ENCODE data around the gene ZSWIM5. TPM values are rescaled to one million over a fixed set of nuclear protein-coding genes. Genes with fewer than 3 reads are reported as not detected.

Gene ZSWIM5
- total RNA-seq, 1 experiment from 2014 or later, result 7.9 TPM

DNA sequence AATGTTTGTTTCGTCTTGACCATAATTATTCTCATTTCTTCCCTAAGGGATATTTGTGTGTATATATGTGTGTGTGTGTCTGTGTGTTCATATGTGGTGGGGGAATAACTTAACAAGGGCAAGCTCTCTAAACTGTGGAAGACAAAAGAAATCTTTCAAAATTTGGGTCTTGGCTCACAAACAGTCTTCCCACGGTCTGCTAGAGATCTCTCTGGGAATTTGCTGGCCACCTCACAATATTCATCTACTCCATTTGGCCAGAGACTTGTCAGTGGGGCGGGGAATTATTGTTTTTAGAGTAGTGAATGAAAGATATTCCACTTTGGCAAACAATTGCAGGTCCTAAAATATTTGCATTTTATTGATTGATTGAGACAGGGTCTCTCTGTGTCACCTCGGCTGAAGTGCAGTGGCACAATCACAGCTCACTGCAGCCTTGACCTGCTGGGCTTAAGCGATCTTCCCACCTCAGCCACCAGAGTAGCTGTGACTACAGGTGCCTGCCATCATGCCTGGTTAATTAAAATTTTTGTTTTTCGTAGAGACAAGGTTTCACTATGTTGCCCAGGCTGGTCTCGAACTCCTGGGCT is 212.0 kb downstream of the ZSWIM5 start:
- no peak for ATAC-seq
- in situ Hi-C loops (cut with HindIII; ENCODE audit: low pct_unique_long_range_greater_than_20kb, low sequenced_read_pairs) (no loop called here), intact Hi-C loops (cut with micrococcal nuclease; ENCODE audit: unreplicated experiment) (no loop called here)

DNA sequence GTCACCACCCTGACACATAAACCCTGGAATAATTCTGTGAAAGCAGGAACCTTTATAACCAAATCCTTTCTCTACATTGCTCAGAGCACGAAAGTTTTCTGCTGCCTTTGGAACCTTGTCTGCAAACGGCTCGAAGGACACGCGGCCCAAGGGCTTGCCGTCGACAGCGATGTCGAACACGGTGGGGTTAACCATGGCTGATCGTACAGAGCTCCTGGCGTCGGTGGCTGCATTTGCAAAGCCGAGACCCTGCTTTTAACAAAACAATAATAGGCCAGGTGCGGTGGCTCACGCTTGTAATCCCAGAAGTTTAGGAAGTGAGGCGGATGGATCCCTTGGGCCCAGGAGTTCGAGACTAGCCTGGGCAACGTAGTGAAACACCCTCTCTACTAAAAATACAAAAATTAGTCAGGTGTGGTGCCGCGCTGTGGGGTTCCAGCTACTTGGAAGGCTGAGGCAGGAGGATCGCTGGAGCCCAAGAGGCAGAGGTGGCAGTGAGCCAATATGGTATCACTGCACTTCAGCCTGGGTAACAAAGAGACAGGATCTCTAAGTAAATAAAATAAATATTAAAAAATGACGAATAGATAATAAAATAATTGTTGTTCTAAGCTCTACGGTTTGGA is 217.8 kb downstream of the ZSWIM5 start:
- Histone ChIP-seq H3K4me1 (ENCODE audit: control insufficient read depth, insufficient read depth, low read length) (peaks cover 7% of the 10 kb centered on the region), H3K27me3 (ENCODE audit: control insufficient read depth, insufficient read depth, low read length) (no peaks in the 10 kb centered on the region), H3K27ac (ENCODE audit: low read length) (no peak overlapping the region), H3K4me3 (ENCODE audit: low read depth in 2 of 2, low read length in 2 of 2) (no peak overlapping the region), H3K36me3 (ENCODE audit: control insufficient read depth, insufficient read depth, low read length) (peaks cover 2% of the 10 kb centered on the region; the same call in 1 of the 2 replicates), H3K9me3 (ENCODE audit: control insufficient read depth, insufficient read depth, low read depth, low read length) (no peaks in the 10 kb centered on the region)
- BruUV-seq (replicated peaks), result no TSS peak
- intact Hi-C loops (cut with micrococcal nuclease; ENCODE audit: unreplicated experiment), result no loop called here
- ATAC-seq (no peak), DNase-seq (ENCODE audit: low read depth, low spot score) (no peak)
- CTCF ChIA-PET, result interaction anchor here (0.7 kb wide), 1 partner anchor 21 kb away, joined by 6 read pairs; no protein-coding TSS in a partner anchor
- TF ChIP-seq TCF7L2 (IDR thresholded peaks at IDR 0.05; ENCODE audit: low read depth, low read length), result no peak
- TF ChIP-seq, protein P1, sequence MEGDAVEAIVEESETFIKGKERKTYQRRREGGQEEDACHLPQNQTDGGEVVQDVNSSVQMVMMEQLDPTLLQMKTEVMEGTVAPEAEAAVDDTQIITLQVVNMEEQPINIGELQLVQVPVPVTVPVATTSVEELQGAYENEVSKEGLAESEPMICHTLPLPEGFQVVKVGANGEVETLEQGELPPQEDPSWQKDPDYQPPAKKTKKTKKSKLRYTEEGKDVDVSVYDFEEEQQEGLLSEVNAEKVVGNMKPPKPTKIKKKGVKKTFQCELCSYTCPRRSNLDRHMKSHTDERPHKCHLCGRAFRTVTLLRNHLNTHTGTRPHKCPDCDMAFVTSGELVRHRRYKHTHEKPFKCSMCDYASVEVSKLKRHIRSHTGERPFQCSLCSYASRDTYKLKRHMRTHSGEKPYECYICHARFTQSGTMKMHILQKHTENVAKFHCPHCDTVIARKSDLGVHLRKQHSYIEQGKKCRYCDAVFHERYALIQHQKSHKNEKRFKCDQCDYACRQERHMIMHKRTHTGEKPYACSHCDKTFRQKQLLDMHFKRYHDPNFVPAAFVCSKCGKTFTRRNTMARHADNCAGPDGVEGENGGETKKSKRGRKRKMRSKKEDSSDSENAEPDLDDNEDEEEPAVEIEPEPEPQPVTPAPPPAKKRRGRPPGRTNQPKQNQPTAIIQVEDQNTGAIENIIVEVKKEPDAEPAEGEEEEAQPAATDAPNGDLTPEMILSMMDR (IDR thresholded peaks at IDR 0.05), result no peak
- no peak for TF ChIP-seq SIN3A (IDR thresholded peaks at IDR 0.05; ENCODE audit: borderline replicate concordance, insufficient read depth, low read depth, low read length)
- TF ChIP-seq, protein P2, sequence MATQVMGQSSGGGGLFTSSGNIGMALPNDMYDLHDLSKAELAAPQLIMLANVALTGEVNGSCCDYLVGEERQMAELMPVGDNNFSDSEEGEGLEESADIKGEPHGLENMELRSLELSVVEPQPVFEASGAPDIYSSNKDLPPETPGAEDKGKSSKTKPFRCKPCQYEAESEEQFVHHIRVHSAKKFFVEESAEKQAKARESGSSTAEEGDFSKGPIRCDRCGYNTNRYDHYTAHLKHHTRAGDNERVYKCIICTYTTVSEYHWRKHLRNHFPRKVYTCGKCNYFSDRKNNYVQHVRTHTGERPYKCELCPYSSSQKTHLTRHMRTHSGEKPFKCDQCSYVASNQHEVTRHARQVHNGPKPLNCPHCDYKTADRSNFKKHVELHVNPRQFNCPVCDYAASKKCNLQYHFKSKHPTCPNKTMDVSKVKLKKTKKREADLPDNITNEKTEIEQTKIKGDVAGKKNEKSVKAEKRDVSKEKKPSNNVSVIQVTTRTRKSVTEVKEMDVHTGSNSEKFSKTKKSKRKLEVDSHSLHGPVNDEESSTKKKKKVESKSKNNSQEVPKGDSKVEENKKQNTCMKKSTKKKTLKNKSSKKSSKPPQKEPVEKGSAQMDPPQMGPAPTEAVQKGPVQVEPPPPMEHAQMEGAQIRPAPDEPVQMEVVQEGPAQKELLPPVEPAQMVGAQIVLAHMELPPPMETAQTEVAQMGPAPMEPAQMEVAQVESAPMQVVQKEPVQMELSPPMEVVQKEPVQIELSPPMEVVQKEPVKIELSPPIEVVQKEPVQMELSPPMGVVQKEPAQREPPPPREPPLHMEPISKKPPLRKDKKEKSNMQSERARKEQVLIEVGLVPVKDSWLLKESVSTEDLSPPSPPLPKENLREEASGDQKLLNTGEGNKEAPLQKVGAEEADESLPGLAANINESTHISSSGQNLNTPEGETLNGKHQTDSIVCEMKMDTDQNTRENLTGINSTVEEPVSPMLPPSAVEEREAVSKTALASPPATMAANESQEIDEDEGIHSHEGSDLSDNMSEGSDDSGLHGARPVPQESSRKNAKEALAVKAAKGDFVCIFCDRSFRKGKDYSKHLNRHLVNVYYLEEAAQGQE (IDR thresholded peaks at IDR 0.05; ENCODE audit: insufficient read depth in 1 of 2, low read depth in 2 of 2, low read length in 1 of 2), result no peak
- no peak for TF ChIP-seq POLR2AphosphoS5 (IDR thresholded peaks at IDR 0.05; ENCODE audit: low read depth, low read length)
- in situ Hi-C loops (cut with HindIII; ENCODE audit: low pct_unique_long_range_greater_than_20kb, low sequenced_read_pairs), result no loop called here
- POLR2A ChIA-PET, result interaction anchor here (0.5 to 0.6 kb wide), 3 partner anchors 24 to 366 kb away, joined by 3 to 5 read pairs (median 3); no protein-coding TSS in a partner anchor

More for the DNA sequence above, 212.0 kb downstream of the ZSWIM5 start:
- no peak for DNase-seq (ENCODE audit: low read depth, low spot score)
- no TSS peak for BruUV-seq (replicated peaks)
- ChIA-PET POLR2A (no interaction called here), CTCF (no interaction called here)
- Histone ChIP-seq H3K4me1 (ENCODE audit: control insufficient read depth, insufficient read depth, low read length) (no peaks in the 10 kb centered on the region), H3K4me3 (ENCODE audit: low read depth in 2 of 2, low read length in 2 of 2) (no peak overlapping the region), H3K27ac (ENCODE audit: low read length) (no peak overlapping the region), H3K36me3 (ENCODE audit: control insufficient read depth, insufficient read depth, low read length) (no peaks in the 10 kb centered on the region), H3K27me3 (ENCODE audit: control insufficient read depth, insufficient read depth, low read length) (no peaks in the 10 kb centered on the region), H3K9me3 (ENCODE audit: control insufficient read depth, insufficient read depth, low read depth, low read length) (no peaks in the 10 kb centered on the region)
- no peak for TF ChIP-seq POLR2AphosphoS5 (IDR thresholded peaks at IDR 0.05; ENCODE audit: low read depth, low read length)
- TF ChIP-seq, protein P1 (IDR thresholded peaks at IDR 0.05), result no peak
- no peak for TF ChIP-seq TCF7L2 (IDR thresholded peaks at IDR 0.05; ENCODE audit: low read depth, low read length)
- TF ChIP-seq, protein P2 (IDR thresholded peaks at IDR 0.05; ENCODE audit: insufficient read depth in 1 of 2, low read depth in 2 of 2, low read length in 1 of 2), result no peak
- no peak for TF ChIP-seq SIN3A (IDR thresholded peaks at IDR 0.05; ENCODE audit: borderline replicate concordance, insufficient read depth, low read depth, low read length)
